ENCODE measurements around the gene AP1M1.

AP1M1 gene

GRCh38 chr19:16185123-16185767 is 12.5 kb upstream of the AP1M1 start, which contains the start of gene FAM32A:
Gene FAM32A (plus strand): TSS chr19:16185410. CDS start chr19:16185443, 33 bp downstream.
- DNase-seq (ENCODE audit: low read depth), result peak; percentile 98

GRCh38 chr19:16185768-16186123 is 12.0 kb upstream of the AP1M1 start:
- DNase-seq (ENCODE audit: low read depth), result peak; percentile 25

- DNase-seq (ENCODE audit: low read depth), result no peak
Measured at GRCh38 chr19:16188521-16188920, 9.2 kb upstream of the AP1M1 start.

- DNase-seq (ENCODE audit: low read depth), result no peak
Measured at GRCh38 chr19:16190198-16190597, 7.5 kb upstream of the AP1M1 start.

- no peak for DNase-seq (ENCODE audit: low read depth)
Measured at GRCh38 chr19:16190736-16191135, 7.0 kb upstream of the AP1M1 start.

GRCh38 chr19:16191216-16191908 is 6.3 kb upstream of the AP1M1 start:
- DNase-seq (ENCODE audit: low read depth), result no peak

GRCh38 chr19:16193466-16193865 is 4.2 kb upstream of the AP1M1 start:
- DNase-seq (ENCODE audit: low read depth), result no peak

- no peak for DNase-seq (ENCODE audit: low read depth)
Measured at GRCh38 chr19:16197188-16197621, 506 bp upstream of the AP1M1 start.

GRCh38 chr19:16198370-16198651 is 600 bp downstream of the AP1M1 start:
- no peak for DNase-seq (ENCODE audit: low read depth)

- no peak for DNase-seq (ENCODE audit: low read depth)
Measured at GRCh38 chr19:16199275-16199932, 1.7 kb downstream of the AP1M1 start.

- DNase-seq (ENCODE audit: low read depth), result no peak
Measured at GRCh38 chr19:16200038-16201010, 2.6 kb downstream of the AP1M1 start.

- no peak for DNase-seq (ENCODE audit: low read depth)
Measured at GRCh38 chr19:16201011-16201391, 3.3 kb downstream of the AP1M1 start.

GRCh38 chr19:16202320-16203255 is 4.9 kb downstream of the AP1M1 start:
- DNase-seq (ENCODE audit: low read depth), result no peak

GRCh38 chr19:16203256-16204004 is 5.7 kb downstream of the AP1M1 start:
- no peak for DNase-seq (ENCODE audit: low read depth)

GRCh38 chr19:16204005-16204294 is 6.2 kb downstream of the AP1M1 start:
- DNase-seq (ENCODE audit: low read depth), result no peak

GRCh38 chr19:16205205-16206045 is 7.7 kb downstream of the AP1M1 start:
- no peak for DNase-seq (ENCODE audit: low read depth)

GRCh38 chr19:16206046-16206605 is 8.4 kb downstream of the AP1M1 start:
- DNase-seq (ENCODE audit: low read depth), result no peak

- DNase-seq (ENCODE audit: low read depth), result no peak
Measured at GRCh38 chr19:16206637-16207036, 8.9 kb downstream of the AP1M1 start.

- DNase-seq (ENCODE audit: low read depth), result no peak
Measured at GRCh38 chr19:16207063-16207462, 9.4 kb downstream of the AP1M1 start.
